Psoas muscle (tissue), 8 donors: Measurements from ENCODE around the gene RNASEH2B. TPM values are rescaled to one million over a fixed set of nuclear protein-coding genes. Genes with fewer than 3 reads are reported as not detected.
A peak's percentile ranks its signal among the peaks of the same experiment; 100 is the strongest.

Source experiments
- ATAC-seq, 4 donors: fragments of 200-7000 bp; cut with Tn5 transposase; one replicate each; pipeline ENCODE4 v1.9.1; 2020; ENCODE audit warnings: moderate library complexity in 3 of 4, mild to moderate bottlenecking in 2 of 4
- DNase-seq, 2 donors: peaks; one replicate each; pipeline ENCODE4 v3.0.0-alpha.2; 2020
- H3K27ac ChIP-seq: fragments of 200-600 bp; one replicate; pipeline ENCODE4 v1.8.0; 2022
- H3K27me3 ChIP-seq, 3 donors: fragments of 200-600 bp in 1 of 3; one replicate each; pipeline versions ENCODE4 v1.6.1 to v1.8.0; 2013 to 2022; ENCODE audit warnings: low read length in 2 of 3, mild to moderate bottlenecking in 2 of 3, moderate library complexity in 1 of 3; ENCODE audit not compliant: insufficient read depth in 3 of 3
- H3K36me3 ChIP-seq, 2 donors: fragments of 200-600 bp in 1 of 2; one replicate each; pipeline versions ENCODE4 v1.6.1 to v1.8.0; 2013 to 2022; ENCODE audit warnings: low read depth in 1 of 2, mild to moderate bottlenecking in 1 of 2, moderate library complexity in 1 of 2; ENCODE audit not compliant: insufficient read depth in 1 of 2
- H3K4me1 ChIP-seq: fragments of 200-600 bp; one replicate; pipeline ENCODE4 v1.8.0; 2022
- H3K4me3 ChIP-seq: fragments of 200-600 bp; one replicate; pipeline ENCODE4 v1.8.0; 2022; ENCODE audit warnings: mild to moderate bottlenecking
- H3K9me3 ChIP-seq: fragments of 200-600 bp; one replicate; pipeline ENCODE4 v1.8.0; 2022
- WGBS, 3 donors: extraction: QIAGEN DNeasy Blood & Tissue Kit; methylation state at CpG; one replicate each; pipeline versions ENCODE4 v1.1.6 to v1.1.7; 2013; 5-methylcytosine and 5-hydroxymethylcytosine counted together
- intact Hi-C, 2 donors: fragments of 100-400 bp; cut with DNase I; formaldehyde crosslinking; loops; one replicate each; pipeline versions ENCODE4 v1.11.0 to v1.14.2; 2022
- polyA plus RNA-seq, 3 donors: library from polyadenylated mRNA; stranded (reverse); fragments of 200-250 nt; gene quantifications; one replicate each; pipeline ENCODE4 v1.2.3, GENCODE V29; 2013
- total RNA-seq, 4 donors: library from RNA; stranded (reverse); fragmentation: NEBNext Ultra II Directional in 2 of 4; extraction: Animal tissue kit (Norgen Biotek cat#: 25700) in 2 of 4; gene quantifications; one replicate each; pipeline versions ENCODE4 v1.2.1 to v1.2.4, GENCODE V29; 2021 to 2023
- TF ChIP-seq, protein P1 (sequence below): fragments of 200-600 bp; IDR thresholded peaks from one replicate; pipeline ENCODE4 v1.8.0; 2022; ENCODE audit warnings: antibody characterized with exemption
- donor health status: healthy with polysubstance abuse.
- donor health status: DM: no; HTN: no; CAD: no; lungs with moderate emphysema.
- donor health status: Bipolar disorder and iron deficiency.
- donor health status: healthy.
- donor health status: DM: yes; HTN: yes; CAD: no.
- donor health status: DM: no; HTN: no; CAD: no.
- donor health status: DM: no; HTN: no; CAD: no.
- donor health status: DM: yes; HTN: yes; CAD: no.

The RNASEH2B gene
- total and polyA plus RNA-seq, 7 donors = 10.6 to 20.7 (median 16.7) TPM

DNA sequence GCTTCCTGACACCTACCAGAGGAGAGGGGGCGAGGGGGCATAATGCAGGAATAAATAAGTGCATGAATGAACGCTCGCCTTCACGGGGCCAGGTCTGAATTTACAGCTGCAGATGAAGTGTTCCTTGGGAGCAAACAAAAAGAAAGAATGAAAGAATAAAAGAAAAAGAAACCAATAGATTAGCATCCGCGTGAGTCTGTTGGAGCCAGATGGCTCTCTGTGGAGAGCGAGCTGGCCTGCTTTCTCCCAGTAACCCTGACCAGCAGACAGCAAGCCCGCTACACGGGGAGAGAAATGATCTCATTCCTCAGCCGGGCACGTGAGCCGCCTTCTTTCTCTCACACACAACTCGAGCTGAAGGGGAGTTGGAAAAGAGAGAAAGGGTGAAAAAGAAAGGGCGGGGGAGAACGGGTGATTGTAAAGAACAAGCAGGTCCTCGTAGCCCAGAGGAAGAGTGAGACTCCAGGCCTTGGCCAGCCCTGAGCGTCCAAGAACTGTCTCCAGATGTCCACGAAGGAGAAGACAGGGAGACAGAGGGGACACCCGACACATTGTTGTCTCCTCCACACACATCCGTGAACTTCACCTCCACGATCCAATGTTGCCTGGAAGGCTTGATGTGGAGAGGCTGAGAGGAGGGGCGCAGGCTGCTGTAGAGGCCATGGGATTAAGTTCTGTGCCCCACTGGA lies 81.4 kb downstream of the RNASEH2B start:
- Histone ChIP-seq H3K27me3 (no peaks in the 10 kb centered on the region), H3K9me3 (no peaks in the 10 kb centered on the region), H3K4me1 (no peaks in the 10 kb centered on the region), H3K36me3 (no peaks in the 10 kb centered on the region), H3K27ac (no peak overlapping the region), H3K4me3 (no peak overlapping the region)
- DNase-seq (peak; percentile 51 to 75), ATAC-seq (peak in 3 of 4 donors; percentile 39 to 68 (median 51))
- intact Hi-C loops = no loop called here
- TF ChIP-seq, protein P1, sequence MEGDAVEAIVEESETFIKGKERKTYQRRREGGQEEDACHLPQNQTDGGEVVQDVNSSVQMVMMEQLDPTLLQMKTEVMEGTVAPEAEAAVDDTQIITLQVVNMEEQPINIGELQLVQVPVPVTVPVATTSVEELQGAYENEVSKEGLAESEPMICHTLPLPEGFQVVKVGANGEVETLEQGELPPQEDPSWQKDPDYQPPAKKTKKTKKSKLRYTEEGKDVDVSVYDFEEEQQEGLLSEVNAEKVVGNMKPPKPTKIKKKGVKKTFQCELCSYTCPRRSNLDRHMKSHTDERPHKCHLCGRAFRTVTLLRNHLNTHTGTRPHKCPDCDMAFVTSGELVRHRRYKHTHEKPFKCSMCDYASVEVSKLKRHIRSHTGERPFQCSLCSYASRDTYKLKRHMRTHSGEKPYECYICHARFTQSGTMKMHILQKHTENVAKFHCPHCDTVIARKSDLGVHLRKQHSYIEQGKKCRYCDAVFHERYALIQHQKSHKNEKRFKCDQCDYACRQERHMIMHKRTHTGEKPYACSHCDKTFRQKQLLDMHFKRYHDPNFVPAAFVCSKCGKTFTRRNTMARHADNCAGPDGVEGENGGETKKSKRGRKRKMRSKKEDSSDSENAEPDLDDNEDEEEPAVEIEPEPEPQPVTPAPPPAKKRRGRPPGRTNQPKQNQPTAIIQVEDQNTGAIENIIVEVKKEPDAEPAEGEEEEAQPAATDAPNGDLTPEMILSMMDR = no peak
- WGBS, 3 donors = 34 to 46% (median 40%) methylated on average over 22 of the region's 22 CpGs

DNA sequence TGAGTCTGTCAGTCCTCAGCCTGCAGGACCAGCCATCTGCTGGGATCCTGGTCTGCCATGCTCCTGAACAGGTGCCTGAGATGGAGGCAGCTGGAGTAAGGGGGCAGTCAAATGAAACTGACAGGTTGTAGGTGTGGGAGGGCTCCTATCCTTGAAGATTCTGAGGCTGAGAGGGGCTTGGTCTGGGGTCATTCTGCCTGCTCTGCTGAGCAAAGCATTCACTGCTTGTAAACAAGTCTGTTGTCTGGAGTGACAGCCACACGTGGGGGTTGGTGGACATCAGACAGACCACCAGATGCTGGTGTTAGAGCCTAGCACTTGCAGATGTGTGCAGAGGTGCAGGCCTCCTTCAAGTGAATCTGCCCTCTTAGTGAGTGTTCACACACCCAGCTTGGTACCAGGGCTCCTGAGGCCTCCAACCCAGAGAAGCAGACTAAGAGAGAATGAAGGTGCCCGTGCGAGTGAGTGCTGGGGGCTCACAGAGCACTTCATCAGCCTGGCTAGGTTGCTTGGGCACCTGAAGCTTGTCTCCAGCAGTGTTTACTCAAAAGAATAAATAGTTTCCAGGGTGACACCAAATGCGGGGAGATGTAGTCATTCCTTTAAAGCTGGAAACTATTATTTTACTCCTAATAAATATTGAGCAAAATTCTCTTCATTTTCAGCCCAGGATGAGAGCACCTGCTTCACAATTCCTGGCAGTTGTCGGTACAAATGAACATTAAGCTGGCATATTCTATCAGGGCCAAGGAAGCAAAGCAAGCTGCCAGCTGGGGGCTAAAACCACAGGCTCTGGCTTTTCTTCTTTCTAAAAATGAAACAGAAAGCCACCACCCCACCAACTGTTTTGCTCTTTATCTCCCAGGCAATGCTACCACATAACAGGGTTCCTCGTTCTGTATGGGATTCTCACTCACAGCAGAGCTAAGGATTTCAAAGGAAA lies 82.3 kb downstream of the RNASEH2B start:
- no peaks in the 10 kb centered on the region for H3K27me3 ChIP-seq
- DNase-seq (peak in 1 of 2 donors; percentile 27), ATAC-seq (no peak)
- no peak overlapping the region for H3K27ac ChIP-seq
- no peaks in the 10 kb centered on the region for H3K4me1 ChIP-seq
- H3K9me3 ChIP-seq = no peaks in the 10 kb centered on the region
- WGBS, 3 donors = 44 to 58% (median 53%) methylated on average over 6 of the region's 6 CpGs
- H3K4me3 ChIP-seq = no peak overlapping the region
- TF ChIP-seq, protein P1 = no peak
- H3K36me3 ChIP-seq = no peaks in the 10 kb centered on the region
- intact Hi-C loops = no loop called here

DNA sequence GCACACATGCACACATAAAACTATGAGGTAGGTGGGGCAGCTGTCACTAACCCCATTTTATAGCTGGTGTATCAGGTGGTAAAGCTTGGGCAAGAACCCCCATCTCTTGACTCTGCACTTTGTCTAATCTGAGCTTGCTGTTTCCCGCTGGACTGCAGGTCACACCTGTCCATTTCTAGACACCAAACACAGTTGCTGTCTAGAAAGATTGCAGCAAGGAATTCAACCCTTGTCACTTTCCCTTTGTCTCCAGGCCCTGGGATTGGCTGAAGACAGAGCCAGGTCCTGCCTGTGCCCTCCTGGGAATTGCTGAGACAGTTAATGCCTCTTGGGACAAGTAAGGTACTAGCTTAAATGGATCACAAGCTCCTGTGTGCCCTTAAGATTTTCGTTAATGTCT lies 83.8 kb downstream of the RNASEH2B start:
- H3K27me3 ChIP-seq = no peaks in the 10 kb centered on the region
- intact Hi-C loops = no loop called here
- H3K27ac ChIP-seq = no peak overlapping the region
- TF ChIP-seq, protein P1 = no peak
- no peaks in the 10 kb centered on the region for H3K36me3 ChIP-seq
- DNase-seq (peak in 1 of 2 donors; percentile 23), ATAC-seq (no peak)
- H3K4me3 ChIP-seq = no peak overlapping the region
- H3K9me3 ChIP-seq = no peaks in the 10 kb centered on the region
- WGBS, 3 donors = 31 to 45% (median 32%) methylated on average over 2 of the region's 2 CpGs
- no peaks in the 10 kb centered on the region for H3K4me1 ChIP-seq

DNA sequence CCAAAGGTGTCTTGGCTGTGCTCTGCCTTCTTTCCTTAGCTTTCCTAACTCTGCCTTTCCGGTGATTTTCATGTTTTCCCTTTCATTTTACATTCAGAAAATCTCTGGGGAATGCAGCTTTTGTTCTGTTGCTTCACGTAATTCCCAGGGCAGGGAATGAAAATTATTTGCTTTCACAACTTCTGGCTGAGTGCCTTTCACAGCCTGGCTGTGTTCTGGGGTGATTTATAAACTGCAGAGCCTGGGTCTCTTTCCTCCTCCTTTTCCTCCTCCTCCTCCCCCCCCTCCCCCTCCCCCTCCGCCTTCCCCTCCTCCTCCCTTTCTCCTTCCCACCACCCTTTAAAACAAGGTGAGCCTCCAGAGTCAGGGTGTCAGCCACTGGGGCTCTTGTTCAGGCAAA lies 84.3 kb downstream of the RNASEH2B start:
- Histone ChIP-seq H3K27me3 (no peaks in the 10 kb centered on the region), H3K36me3 (no peaks in the 10 kb centered on the region), H3K9me3 (no peaks in the 10 kb centered on the region), H3K4me3 (no peak overlapping the region), H3K4me1 (no peaks in the 10 kb centered on the region), H3K27ac (no peak overlapping the region)
- intact Hi-C loops = no loop called here
- ATAC-seq (peak in 2 of 4 donors; percentile 31 to 68), DNase-seq (peak in 1 of 2 donors; percentile 58)
- WGBS, 3 donors = 13 to 29% (median 22%) methylated on average over 2 to 3 of the region's 3 CpGs
- TF ChIP-seq, protein P1 = no peak
